Endothelial cell (in vitro differentiated cells): ENCODE results near the gene MRPL52. TPM values are rescaled to one million over a fixed set of nuclear protein-coding genes. Genes with fewer than 3 reads are reported as not detected.

Experiments used
- DNase-seq: peaks from one replicate; pipeline ENCODE4 v3.0.0; 2021; ENCODE audit warnings: low spot score
- H3K27ac Mint-ChIP-seq: one replicate; pipeline ENCODE4 v1.8.0; 2021; ENCODE audit warnings: mixed read lengths, inconsistent platforms; ENCODE audit not compliant: unreplicated experiment
- H3K27me3 Mint-ChIP-seq: one replicate; pipeline ENCODE4 v1.8.0; 2021; ENCODE audit warnings: mild to moderate bottlenecking, moderate library complexity, mixed read lengths, inconsistent platforms; ENCODE audit not compliant: unreplicated experiment
- H3K36me3 Mint-ChIP-seq: one replicate; pipeline ENCODE4 v1.8.0; 2021; ENCODE audit warnings: mild to moderate bottlenecking, low read depth, mixed read lengths, inconsistent platforms; ENCODE audit not compliant: unreplicated experiment
- H3K4me1 Mint-ChIP-seq: one replicate; pipeline ENCODE4 v1.8.0; 2021; ENCODE audit warnings: mild to moderate bottlenecking, mixed read lengths, inconsistent platforms; ENCODE audit not compliant: unreplicated experiment
- H3K4me3 Mint-ChIP-seq: one replicate; pipeline ENCODE4 v1.8.0; 2021; ENCODE audit warnings: mild to moderate bottlenecking, mixed read lengths, inconsistent platforms; ENCODE audit not compliant: unreplicated experiment
- H3K9me3 Mint-ChIP-seq: one replicate; pipeline ENCODE4 v1.8.0; 2021; ENCODE audit warnings: mixed read lengths, inconsistent platforms; ENCODE audit not compliant: unreplicated experiment
- total RNA-seq: library from RNA; stranded (reverse); fragmentation: NEBNext Ultra II Directional; extraction: Animal tissue kit (Norgen Biotek cat#: 25700); gene quantifications from one replicate; pipeline ENCODE4 v1.2.1, GENCODE V29; 2021; ENCODE audit not compliant: unreplicated experiment
- TF ChIP-seq, protein P1 (sequence below): fragments of 200-600 bp; sonication (generic); IDR thresholded peaks from one replicate; pipeline ENCODE4 v1.5.0; 2021; ENCODE audit warnings: antibody characterized with exemption; ENCODE audit not compliant: unreplicated experiment

Gene MRPL52
- total RNA-seq, 1 donor from 2014 or later, result 126 TPM

DNA sequence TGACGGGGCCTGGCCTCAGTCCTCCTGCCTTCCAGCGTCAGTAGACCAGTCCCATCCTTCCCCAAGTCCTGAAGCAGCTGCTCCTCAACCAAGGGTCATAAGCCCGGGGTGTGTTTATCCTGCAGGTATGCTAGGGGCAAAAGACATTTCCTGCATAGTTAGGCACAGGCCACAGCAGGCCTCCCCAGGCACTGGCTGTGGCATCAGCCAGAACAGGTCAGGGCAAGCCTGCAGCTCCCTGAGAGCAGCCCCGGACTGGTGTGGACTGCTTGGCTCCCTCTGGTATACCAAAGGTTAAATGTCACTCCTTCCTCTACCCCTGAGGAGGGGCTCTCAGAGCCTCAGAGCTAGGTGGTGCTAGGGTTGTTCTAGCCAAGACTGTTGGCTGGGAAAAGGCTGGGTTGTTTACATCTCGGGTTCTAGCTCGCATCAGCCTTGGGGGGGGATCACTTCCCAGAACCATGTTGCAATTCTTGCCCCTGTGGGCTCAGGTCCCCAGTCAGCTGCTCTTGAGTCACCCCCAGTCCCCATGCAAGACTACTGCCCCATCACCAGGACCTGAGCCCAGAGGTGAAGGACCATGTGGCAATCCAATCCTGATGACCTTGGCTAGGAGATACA lies 9.6 kb downstream of the MRPL52 start:
- Mint-ChIP-seq H3K36me3 (peaks cover 41% of the 10 kb centered on the region), H3K4me3 (peak overlapping the region; percentile 100), H3K27ac (peak overlapping the region; percentile 94), H3K4me1 (peaks cover 68% of the 10 kb centered on the region), H3K27me3 (peaks cover 18% of the 10 kb centered on the region), H3K9me3 (no peaks in the 10 kb centered on the region)
- no peak for DNase-seq
- TF ChIP-seq, protein P1, sequence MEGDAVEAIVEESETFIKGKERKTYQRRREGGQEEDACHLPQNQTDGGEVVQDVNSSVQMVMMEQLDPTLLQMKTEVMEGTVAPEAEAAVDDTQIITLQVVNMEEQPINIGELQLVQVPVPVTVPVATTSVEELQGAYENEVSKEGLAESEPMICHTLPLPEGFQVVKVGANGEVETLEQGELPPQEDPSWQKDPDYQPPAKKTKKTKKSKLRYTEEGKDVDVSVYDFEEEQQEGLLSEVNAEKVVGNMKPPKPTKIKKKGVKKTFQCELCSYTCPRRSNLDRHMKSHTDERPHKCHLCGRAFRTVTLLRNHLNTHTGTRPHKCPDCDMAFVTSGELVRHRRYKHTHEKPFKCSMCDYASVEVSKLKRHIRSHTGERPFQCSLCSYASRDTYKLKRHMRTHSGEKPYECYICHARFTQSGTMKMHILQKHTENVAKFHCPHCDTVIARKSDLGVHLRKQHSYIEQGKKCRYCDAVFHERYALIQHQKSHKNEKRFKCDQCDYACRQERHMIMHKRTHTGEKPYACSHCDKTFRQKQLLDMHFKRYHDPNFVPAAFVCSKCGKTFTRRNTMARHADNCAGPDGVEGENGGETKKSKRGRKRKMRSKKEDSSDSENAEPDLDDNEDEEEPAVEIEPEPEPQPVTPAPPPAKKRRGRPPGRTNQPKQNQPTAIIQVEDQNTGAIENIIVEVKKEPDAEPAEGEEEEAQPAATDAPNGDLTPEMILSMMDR, result no peak

DNA sequence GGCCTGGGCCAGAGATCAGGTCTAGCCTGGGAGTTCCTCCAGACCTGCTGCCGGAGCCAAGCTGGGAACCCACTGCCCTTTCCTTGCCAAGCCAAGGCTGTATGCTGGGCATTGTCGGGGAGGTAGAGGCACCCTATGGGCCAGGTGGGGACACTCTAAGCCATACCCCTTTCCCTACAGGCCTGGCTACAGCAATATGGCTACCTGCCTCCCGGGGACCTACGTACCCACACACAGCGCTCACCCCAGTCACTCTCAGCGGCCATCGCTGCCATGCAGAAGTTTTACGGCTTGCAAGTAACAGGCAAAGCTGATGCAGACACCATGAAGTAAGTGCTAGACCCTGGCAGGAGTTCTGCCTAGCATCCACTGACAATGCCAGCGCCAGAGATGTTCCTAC lies 11.6 kb downstream of the MRPL52 start:
- no peak for DNase-seq
- TF ChIP-seq, protein P1, result no peak
- Mint-ChIP-seq H3K9me3 (no peaks in the 10 kb centered on the region), H3K4me3 (peak overlapping the region; percentile 34), H3K36me3 (peaks cover 55% of the 10 kb centered on the region), H3K27ac (peak overlapping the region; percentile 83), H3K4me1 (peaks cover 56% of the 10 kb centered on the region), H3K27me3 (peaks cover 17% of the 10 kb centered on the region)

DNA sequence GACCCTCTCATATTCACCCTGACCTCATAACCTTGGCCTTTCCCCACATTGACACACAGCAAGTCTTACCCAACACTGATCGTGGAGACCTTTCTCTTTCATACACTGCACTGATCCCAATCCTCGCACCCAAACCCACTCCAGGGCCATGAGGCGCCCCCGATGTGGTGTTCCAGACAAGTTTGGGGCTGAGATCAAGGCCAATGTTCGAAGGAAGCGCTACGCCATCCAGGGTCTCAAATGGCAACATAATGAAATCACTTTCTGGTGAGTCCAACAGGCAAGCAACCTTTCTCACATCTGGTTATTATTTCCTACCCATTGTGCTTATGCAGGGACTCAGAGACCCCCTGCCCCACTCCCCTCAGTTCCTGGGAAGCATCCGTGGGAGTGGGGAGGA lies 12.1 kb downstream of the MRPL52 start:
- H3K36me3 Mint-ChIP-seq, result peaks cover 57% of the 10 kb centered on the region
- no peaks in the 10 kb centered on the region for H3K9me3 Mint-ChIP-seq
- peak overlapping the region; percentile 83 for H3K27ac Mint-ChIP-seq
- DNase-seq, result no peak
- TF ChIP-seq, protein P1, result no peak
- H3K4me1 Mint-ChIP-seq, result peaks cover 60% of the 10 kb centered on the region
- H3K27me3 Mint-ChIP-seq, result peaks cover 16% of the 10 kb centered on the region
- peak overlapping the region; percentile 34 for H3K4me3 Mint-ChIP-seq

DNA sequence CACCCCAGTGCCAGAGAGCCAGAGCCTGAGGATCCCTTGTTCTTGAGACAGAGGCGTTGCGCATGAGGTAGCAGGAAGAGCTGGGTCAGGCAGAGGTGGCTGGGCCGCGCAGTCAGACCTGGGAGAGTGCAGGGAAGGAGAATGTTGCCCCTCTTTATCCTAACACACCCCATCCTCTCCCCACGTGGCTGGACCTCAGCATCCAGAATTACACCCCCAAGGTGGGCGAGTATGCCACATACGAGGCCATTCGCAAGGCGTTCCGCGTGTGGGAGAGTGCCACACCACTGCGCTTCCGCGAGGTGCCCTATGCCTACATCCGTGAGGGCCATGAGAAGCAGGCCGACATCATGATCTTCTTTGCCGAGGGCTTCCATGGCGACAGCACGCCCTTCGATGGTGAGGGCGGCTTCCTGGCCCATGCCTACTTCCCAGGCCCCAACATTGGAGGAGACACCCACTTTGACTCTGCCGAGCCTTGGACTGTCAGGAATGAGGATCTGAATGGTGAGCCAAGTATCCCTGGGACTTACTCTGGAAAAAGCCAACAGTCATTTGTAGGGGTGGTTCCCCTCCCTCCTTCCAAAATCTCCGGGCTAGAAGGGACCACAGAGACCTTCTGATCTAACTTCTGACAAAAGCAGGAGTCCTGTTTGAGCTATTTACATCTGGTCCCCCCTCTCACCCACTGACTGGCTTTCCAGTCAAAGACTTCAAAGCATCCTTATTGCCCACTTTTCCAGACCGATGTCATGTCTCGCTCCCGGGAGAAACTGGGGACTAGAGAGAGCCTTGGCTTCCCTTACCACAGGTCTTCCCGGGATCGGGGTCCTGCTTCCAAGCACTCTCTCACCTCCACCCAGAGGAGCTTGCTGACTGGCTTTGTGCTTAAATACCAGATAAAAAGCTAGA lies 12.8 kb downstream of the MRPL52 start:
- peaks cover 58% of the 10 kb centered on the region for H3K4me1 Mint-ChIP-seq
- DNase-seq, result no peak
- peak overlapping the region; percentile 34 for H3K4me3 Mint-ChIP-seq
- H3K27me3 Mint-ChIP-seq, result peaks cover 16% of the 10 kb centered on the region
- H3K36me3 Mint-ChIP-seq, result peaks cover 57% of the 10 kb centered on the region
- H3K27ac Mint-ChIP-seq, result peak overlapping the region; percentile 42
- H3K9me3 Mint-ChIP-seq, result no peaks in the 10 kb centered on the region
- TF ChIP-seq, protein P1, result no peak
